ENCODE data around the gene LZTR1.
"Not testable (repeated sequence)": the region's sequence is repeated elsewhere in the genome, so short reads cannot be mapped to it uniquely, and the experiment has no call there.

Gene LZTR1

GRCh38 chr22:21032868-21033688, 51.0 kb downstream of the LZTR1 start:
- H3K4me3 ChIP-seq (ENCODE audit: low read depth, low read length), result 0 out of 2 replicates have a peak overlapping the region, but pooled peaks have one; percentile 45
- no peak for TF ChIP-seq CTCF (IDR thresholded peaks at IDR 0.05; ENCODE audit: low read depth, low read length)
- no peak for DNase-seq
- peaks cover 7% of the 10 kb centered on the region for H3K4me1 ChIP-seq
- H3K9me3 ChIP-seq, result no peaks in the 10 kb centered on the region
- H3K27me3 ChIP-seq, result no peaks in the 10 kb centered on the region
- H3K36me3 ChIP-seq, result no peaks in the 10 kb centered on the region

GRCh38 chr22:21033895-21034294, 51.8 kb downstream of the LZTR1 start:
- Histone ChIP-seq H3K9me3 (no peaks in the 10 kb centered on the region), H3K27me3 (no peaks in the 10 kb centered on the region), H3K36me3 (no peaks in the 10 kb centered on the region), H3K4me1 (peaks cover 7% of the 10 kb centered on the region), H3K4me3 (ENCODE audit: low read depth, low read length) (no peak overlapping the region)
- no peak for DNase-seq
- no peak for TF ChIP-seq CTCF (IDR thresholded peaks at IDR 0.05; ENCODE audit: low read depth, low read length)

GRCh38 chr22:21034989-21035388, 52.9 kb downstream of the LZTR1 start:
- H3K27me3 ChIP-seq, result no peaks in the 10 kb centered on the region
- H3K4me3 ChIP-seq (ENCODE audit: low read depth, low read length), result no peak overlapping the region
- TF ChIP-seq CTCF (IDR thresholded peaks at IDR 0.05; ENCODE audit: low read depth, low read length), result no peak
- no peak for DNase-seq
- H3K4me1 ChIP-seq, result peaks cover 7% of the 10 kb centered on the region; the same call in 1 of the 2 replicates
- no peaks in the 10 kb centered on the region for H3K36me3 ChIP-seq
- no peaks in the 10 kb centered on the region for H3K9me3 ChIP-seq

- peaks cover 4% of the 10 kb centered on the region; the same call in 1 of the 2 replicates for H3K4me1 ChIP-seq
- no peak for DNase-seq
- TF ChIP-seq CTCF (IDR thresholded peaks at IDR 0.05; ENCODE audit: low read depth, low read length), result no peak
- H3K9me3 ChIP-seq, result no peaks in the 10 kb centered on the region
- no peaks in the 10 kb centered on the region for H3K27me3 ChIP-seq
- no peak overlapping the region for H3K4me3 ChIP-seq (ENCODE audit: low read depth, low read length)
- H3K36me3 ChIP-seq, result no peaks in the 10 kb centered on the region
These were observed 56.3 kb downstream of the LZTR1 start for GRCh38 chr22:21038405-21038804.

GRCh38 chr22:21039158-21039557, 57.1 kb downstream of the LZTR1 start:
- H3K4me3 ChIP-seq (ENCODE audit: low read depth, low read length); H3K9me3 ChIP-seq; H3K36me3 ChIP-seq; H3K4me1 ChIP-seq; DNase-seq; H3K27me3 ChIP-seq: not testable (repeated sequence)

- H3K4me1 ChIP-seq, result peaks cover 11% of the 10 kb centered on the region
- no peak for TF ChIP-seq CTCF (IDR thresholded peaks at IDR 0.05; ENCODE audit: low read depth, low read length)
- no peaks in the 10 kb centered on the region for H3K36me3 ChIP-seq
- H3K4me3 ChIP-seq (ENCODE audit: low read depth, low read length), result no peak overlapping the region
- no peaks in the 10 kb centered on the region for H3K27me3 ChIP-seq
- no peaks in the 10 kb centered on the region for H3K9me3 ChIP-seq
- DNase-seq, result no peak
These were observed 59.8 kb downstream of the LZTR1 start for GRCh38 chr22:21041937-21042336.
